NB4 (cell line): ENCODE data around the gene ENDOU.

Experiments
- DNase-seq: peaks from one replicate; pipeline ENCODE4 v3.0.0; 2010; ENCODE audit warnings: low read depth
- H3K4me3 ChIP-seq: one replicate; pipeline ENCODE4 v1.5.1; 2011; ENCODE audit warnings: mild to moderate bottlenecking, low read depth, low read length, moderate library complexity
- MYC ChIP-seq: IDR thresholded peaks from 2 replicates; pipeline ENCODE4 v1.6.1; 2011; ENCODE audit warnings: low read depth, low read length
- POLR2A ChIP-seq: IDR thresholded peaks from 2 replicates; pipeline ENCODE4 v1.6.1; 2011; ENCODE audit warnings: mild to moderate bottlenecking; ENCODE audit not compliant: insufficient read length; ENCODE audit errors: extremely low read depth
- TF ChIP-seq, protein P1 (sequence below): IDR thresholded peaks from 2 replicates; pipeline ENCODE4 v1.6.1; 2011; ENCODE audit warnings: low read depth, low read length
- TF ChIP-seq, protein P2 (sequence below): IDR thresholded peaks from one replicate; pipeline ENCODE4 v1.5.1; 2012; ENCODE audit warnings: low read depth, low read length

The ENDOU gene

DNA sequence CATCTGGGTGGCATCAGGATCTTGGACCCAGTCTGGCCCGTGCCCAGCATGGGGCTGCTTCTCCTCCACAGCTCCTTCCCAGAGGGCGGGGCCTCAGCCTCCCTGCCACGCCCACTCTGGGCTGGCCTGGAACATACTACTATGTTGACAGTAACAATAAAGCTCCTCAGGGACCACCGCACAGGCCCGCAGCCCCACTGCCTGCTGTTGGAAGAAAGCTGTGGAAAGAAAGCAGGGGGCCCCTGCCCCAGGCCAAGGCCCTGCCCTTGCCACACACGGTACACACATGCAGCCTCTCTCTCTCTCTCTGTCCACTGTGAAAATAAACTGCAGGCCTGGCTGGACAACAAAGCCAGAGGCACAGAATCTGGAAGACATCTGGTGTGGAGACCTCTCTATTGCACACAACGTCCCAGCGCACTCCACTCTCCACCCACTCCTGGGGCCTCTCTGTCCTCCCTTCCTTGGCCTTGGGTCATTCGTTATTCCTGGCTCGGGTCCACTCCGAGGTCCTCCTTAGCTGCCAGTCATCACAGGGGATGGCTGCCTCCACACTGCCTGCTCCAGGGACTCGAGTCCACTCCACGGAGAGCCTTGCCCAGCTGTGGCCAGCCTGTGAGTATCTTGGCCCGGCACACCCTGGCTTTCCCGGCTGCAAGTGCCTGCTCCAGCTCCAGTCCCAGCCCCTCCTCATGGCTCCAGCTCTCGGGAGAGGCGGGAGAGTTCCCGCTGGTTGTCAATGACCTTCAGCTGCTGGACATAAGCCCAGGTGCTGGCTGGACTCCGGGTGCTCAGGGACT lies 11.8 kb upstream of the ENDOU start:
- DNase-seq = no peak
- no peak overlapping the region for H3K4me3 ChIP-seq
- no peak for TF ChIP-seq MYC
- TF ChIP-seq, protein P1, sequence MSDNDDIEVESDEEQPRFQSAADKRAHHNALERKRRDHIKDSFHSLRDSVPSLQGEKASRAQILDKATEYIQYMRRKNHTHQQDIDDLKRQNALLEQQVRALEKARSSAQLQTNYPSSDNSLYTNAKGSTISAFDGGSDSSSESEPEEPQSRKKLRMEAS = no peak
- TF ChIP-seq, protein P2, sequence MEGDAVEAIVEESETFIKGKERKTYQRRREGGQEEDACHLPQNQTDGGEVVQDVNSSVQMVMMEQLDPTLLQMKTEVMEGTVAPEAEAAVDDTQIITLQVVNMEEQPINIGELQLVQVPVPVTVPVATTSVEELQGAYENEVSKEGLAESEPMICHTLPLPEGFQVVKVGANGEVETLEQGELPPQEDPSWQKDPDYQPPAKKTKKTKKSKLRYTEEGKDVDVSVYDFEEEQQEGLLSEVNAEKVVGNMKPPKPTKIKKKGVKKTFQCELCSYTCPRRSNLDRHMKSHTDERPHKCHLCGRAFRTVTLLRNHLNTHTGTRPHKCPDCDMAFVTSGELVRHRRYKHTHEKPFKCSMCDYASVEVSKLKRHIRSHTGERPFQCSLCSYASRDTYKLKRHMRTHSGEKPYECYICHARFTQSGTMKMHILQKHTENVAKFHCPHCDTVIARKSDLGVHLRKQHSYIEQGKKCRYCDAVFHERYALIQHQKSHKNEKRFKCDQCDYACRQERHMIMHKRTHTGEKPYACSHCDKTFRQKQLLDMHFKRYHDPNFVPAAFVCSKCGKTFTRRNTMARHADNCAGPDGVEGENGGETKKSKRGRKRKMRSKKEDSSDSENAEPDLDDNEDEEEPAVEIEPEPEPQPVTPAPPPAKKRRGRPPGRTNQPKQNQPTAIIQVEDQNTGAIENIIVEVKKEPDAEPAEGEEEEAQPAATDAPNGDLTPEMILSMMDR = no peak
- TF ChIP-seq POLR2A = no peak

DNA sequence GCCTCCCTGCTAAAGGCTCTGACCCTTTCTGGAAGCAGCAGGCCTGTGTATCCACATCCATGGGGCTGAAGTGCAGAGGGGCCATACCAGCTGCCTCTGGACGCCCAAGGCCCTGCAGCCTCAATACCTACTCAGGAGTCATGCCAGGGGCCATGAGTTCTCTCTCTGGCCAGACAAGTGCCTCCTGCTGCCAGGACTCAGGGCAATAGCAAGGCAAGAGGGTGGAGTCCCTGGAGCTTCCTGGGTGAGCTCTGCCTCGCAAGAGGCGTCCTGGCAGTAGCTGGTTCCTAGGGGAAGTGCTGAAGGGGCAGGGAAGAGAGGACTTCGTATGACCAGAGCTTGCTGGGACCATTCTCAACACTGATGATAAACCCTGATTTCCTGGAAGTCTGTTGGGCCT lies 10.9 kb upstream of the ENDOU start:
- DNase-seq = no peak

DNA sequence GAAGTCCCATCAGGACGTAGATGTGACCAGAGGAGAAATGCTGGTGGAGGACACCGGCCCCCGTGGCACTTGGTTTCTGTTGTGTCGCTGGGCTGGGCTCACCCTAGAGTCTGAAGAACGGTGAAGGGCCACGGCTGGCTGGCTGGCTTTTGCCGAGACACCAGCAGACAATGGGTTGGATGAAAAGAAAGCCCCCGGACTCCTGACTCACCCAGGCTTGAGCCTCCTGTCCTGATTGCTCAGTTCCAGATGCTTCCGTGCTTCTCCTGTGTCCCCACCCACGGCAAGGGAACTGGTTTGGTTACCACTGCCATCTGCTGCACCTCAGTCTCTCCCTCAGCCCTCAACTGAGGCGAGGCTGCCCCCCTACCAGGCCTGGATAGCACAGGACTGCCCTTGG lies 10.4 kb upstream of the ENDOU start:
- TF ChIP-seq, protein P2 = no peak
- no peak for TF ChIP-seq MYC
- TF ChIP-seq, protein P1 = no peak
- TF ChIP-seq POLR2A = no peak
- DNase-seq = no peak

More for the DNA sequence above, 10.9 kb upstream of the ENDOU start:
- no peak overlapping the region for H3K4me3 ChIP-seq
- TF ChIP-seq MYC = no peak
- TF ChIP-seq, protein P2 = no peak
- TF ChIP-seq, protein P1 = no peak
- no peak for TF ChIP-seq POLR2A

DNA sequence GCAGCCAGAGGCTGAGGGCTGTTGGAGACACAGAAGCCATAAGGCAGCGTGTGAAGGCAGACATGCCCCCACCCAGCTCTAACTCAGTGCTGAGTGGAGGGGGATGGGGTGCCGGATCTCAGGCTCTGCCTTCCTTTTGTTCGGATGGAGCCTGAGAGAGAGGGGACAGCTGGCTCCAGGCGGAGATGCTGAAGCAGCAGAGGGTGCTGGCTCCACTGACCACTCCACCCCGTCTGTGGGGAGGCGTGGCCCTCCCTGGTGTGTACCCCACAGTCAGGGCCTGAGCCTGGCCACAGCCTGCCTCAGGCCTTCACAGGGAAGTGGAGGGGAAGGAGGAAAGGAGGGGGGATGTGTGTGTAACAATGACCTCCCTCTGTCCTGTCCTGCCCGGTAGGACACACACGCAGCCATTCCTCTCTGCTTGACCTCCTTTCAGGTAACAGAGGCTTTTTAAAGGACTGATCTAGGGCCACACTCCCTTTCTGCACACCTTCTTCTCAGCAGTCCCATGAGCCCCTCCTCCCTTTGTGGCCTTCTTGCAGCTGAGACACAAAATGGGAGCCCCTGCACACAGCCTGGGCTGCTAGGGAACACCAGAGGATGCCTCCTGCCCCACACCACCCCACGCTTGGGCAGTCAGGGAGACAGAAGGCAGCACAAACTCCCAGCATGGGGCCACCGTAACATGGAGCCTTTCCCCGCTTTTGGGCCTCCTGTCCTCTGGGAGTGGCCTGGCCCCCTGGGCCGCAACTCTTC lies 9.6 kb upstream of the ENDOU start:
- DNase-seq = no peak
- no peak overlapping the region for H3K4me3 ChIP-seq
- TF ChIP-seq MYC (no peak), POLR2A (no peak)
- TF ChIP-seq, protein P2 = no peak
- TF ChIP-seq, protein P1 = no peak

More for the DNA sequence above, 10.4 kb upstream of the ENDOU start:
- no peak overlapping the region for H3K4me3 ChIP-seq

DNA sequence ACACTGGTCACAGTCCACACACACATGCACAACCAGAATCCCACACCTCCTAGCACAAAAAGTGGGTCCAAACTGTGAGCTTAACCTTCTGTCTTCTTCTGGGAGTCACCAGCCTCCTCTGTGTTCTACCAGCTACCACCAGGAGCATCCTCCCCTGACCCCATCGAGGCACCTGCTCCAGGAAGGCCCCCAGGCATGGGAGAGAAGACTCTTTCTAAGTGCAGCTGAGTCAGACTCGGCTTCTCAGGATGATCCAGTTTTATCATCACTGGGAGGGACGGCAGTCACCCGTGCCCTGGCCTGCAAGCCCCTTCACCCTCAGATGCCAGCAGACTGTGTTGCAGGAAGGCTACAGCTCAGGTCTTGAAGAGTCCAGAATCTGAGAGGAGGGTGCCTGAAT lies 7.9 kb upstream of the ENDOU start:
- TF ChIP-seq MYC = no peak
- TF ChIP-seq, protein P2 = no peak
- TF ChIP-seq, protein P1 = no peak
- no peak overlapping the region for H3K4me3 ChIP-seq
- DNase-seq = no peak
